CD4-positive, alpha-beta T cell (primary cell): ENCODE measurements around the gene PSMD9. TPM values are rescaled to one million over a fixed set of nuclear protein-coding genes. Genes with fewer than 3 reads are reported as not detected.
A peak's percentile ranks its signal among the peaks of the same experiment; 100 is the strongest.
"Not testable (repeated sequence)": the region's sequence is repeated elsewhere in the genome, so short reads cannot be mapped to it uniquely, and the experiment has no call there.

ENCODE experiments used
- ATAC-seq: fragments of 200-7000 bp; cut with Tn5 transposase; one replicate; pipeline ENCODE4 v1.10.0; 2022; ENCODE audit warnings: mild to moderate bottlenecking; ENCODE audit not compliant: poor library complexity
- CTCF ChIA-PET: fragments of 350-600 bp; sonication (Branson Sonifier 250); formaldehyde crosslinking; loops from one replicate; lab custom pipeline; 2021; ENCODE audit warnings: antibody characterized with exemption, inconsistent platforms; lab: Charles Lee
- POLR2A ChIA-PET: fragments of 350-600 bp; sonication (Branson Sonifier 250); formaldehyde crosslinking; loops from one replicate; lab custom pipeline; 2021; ENCODE audit warnings: antibody characterized with exemption, inconsistent platforms; lab: Charles Lee
- DNase-seq, 14 experiments: peaks; one replicate each; pipeline ENCODE4 v3.0.0-alpha.2; 2013 to 2020; ENCODE audit warnings: mixed read lengths in 2 of 14
- H3K27ac ChIP-seq, 2 donors: one replicate each; pipeline versions ENCODE4 v1.5.1 to v1.7.0; 2013; ENCODE audit warnings: low read length in 2 of 2, low read depth in 1 of 2, mild to moderate bottlenecking in 1 of 2
- H3K27me3 ChIP-seq, 2 experiments: 1 replicate in 1 of 2; 2 replicates in 1 of 2; pipeline versions ENCODE4 v1.6.1 to v1.7.0; 2013; ENCODE audit warnings: low read length in 2 of 2, control low read depth in 1 of 2, mild to moderate bottlenecking in 1 of 2, moderate library complexity in 1 of 2; ENCODE audit not compliant: insufficient read depth in 2 of 2, control insufficient read depth in 1 of 2
- H3K36me3 ChIP-seq: one replicate; pipeline ENCODE4 v1.6.1; 2013; ENCODE audit warnings: low read length, control low read depth; ENCODE audit not compliant: insufficient read depth
- H3K4me1 ChIP-seq: one replicate; pipeline ENCODE4 v1.6.1; 2013; ENCODE audit warnings: low read length, control low read depth; ENCODE audit not compliant: insufficient read depth
- H3K4me3 ChIP-seq: one replicate; pipeline ENCODE4 v1.5.1; 2013; ENCODE audit warnings: mild to moderate bottlenecking, low read length, moderate library complexity
- H3K9me3 ChIP-seq, 2 experiments: 1 replicate in 1 of 2; 2 replicates in 1 of 2; pipeline versions ENCODE4 v1.6.1 to v1.7.0; 2013; ENCODE audit warnings: low read length in 2 of 2, mild to moderate bottlenecking in 2 of 2, control low read depth in 1 of 2, moderate library complexity in 1 of 2; ENCODE audit not compliant: control insufficient read depth in 1 of 2, insufficient read depth in 1 of 2
- H3K27ac Mint-ChIP-seq: one replicate; pipeline ENCODE4 v1.8.0; 2020; ENCODE audit warnings: mixed read lengths
- H3K27me3 Mint-ChIP-seq: one replicate; pipeline ENCODE4 v1.8.0; 2021; ENCODE audit warnings: mixed read lengths
- H3K36me3 Mint-ChIP-seq: one replicate; pipeline ENCODE4 v1.8.0; 2021; ENCODE audit warnings: low read depth, mixed read lengths
- H3K4me1 Mint-ChIP-seq: one replicate; pipeline ENCODE4 v1.8.0; 2021; ENCODE audit warnings: low read depth, mixed read lengths
- H3K4me3 Mint-ChIP-seq: one replicate; pipeline ENCODE4 v1.8.0; 2020; ENCODE audit warnings: mild to moderate bottlenecking, mixed read lengths
- H3K9me3 Mint-ChIP-seq: one replicate; pipeline ENCODE4 v1.8.0; 2020; ENCODE audit warnings: mixed read lengths
- CTCF ChIP-seq: fragments of 200-600 bp; IDR thresholded peaks from one replicate; pipeline ENCODE4 v1.8.0; 2022; ENCODE audit warnings: antibody characterized with exemption, mild to moderate bottlenecking
- intact Hi-C, 2 experiments: fragments of 100-400 bp; cut with DNase I in 1 of 2; cut with micrococcal nuclease in 1 of 2; formaldehyde crosslinking; loops; one replicate each; pipeline versions ENCODE4 v1.15.1 to v1.9.0; 2023 to 2025; cut with DNase I, micrococcal nuclease
- total RNA-seq, 174 experiments: library from RNA in 2 of 174; stranded (reverse) in 2 of 174; gene quantifications; one replicate each; pipeline ENCODE4 v1.2.3 and lab custom pipeline; 2021 to 2026

Gene PSMD9
- total RNA-seq, 2 experiments from 2014 or later: 29.5 to 31.8 TPM

DNA sequence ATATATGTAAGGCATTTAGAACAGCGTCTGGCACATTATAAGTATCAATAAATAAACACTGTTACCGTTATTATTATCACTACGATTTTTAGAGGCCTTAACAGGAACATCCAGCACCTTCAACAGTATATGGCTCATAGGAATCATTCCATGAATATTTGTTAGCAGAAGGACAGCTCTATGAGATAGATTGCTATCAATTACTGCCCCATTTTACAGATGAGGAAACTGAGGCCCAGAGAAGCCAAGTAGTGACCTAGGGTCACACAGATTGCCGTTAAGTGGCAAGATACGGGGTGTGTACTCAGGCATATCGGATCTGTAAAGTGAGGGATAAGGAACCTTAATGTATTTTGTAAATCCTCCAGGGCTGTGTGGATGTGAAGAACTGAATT, 510 bp upstream of the PSMD9 start:
- peaks cover 26% of the 10 kb centered on the region for H3K36me3 Mint-ChIP-seq
- DNase-seq (no peak), ATAC-seq (no peak)
- no peaks in the 10 kb centered on the region for H3K27me3 Mint-ChIP-seq
- Histone ChIP-seq H3K4me3 (peak overlapping the region; percentile 96), H3K4me1 (peaks cover 33% of the 10 kb centered on the region), H3K27me3 (no peaks in the 10 kb centered on the region), H3K27ac (peak overlapping the region; percentile 59 to 86), H3K36me3 (peaks cover 4% of the 10 kb centered on the region), H3K9me3 (no peaks in the 10 kb centered on the region)
- H3K9me3 Mint-ChIP-seq: no peaks in the 10 kb centered on the region
- H3K27ac Mint-ChIP-seq: peak overlapping the region; percentile 96
- H3K4me3 Mint-ChIP-seq: peak overlapping the region; percentile 96
- intact Hi-C loops: loop anchor here (1.0 to 5.0 kb wide), 12 partner anchors 29 to 536 kb away; partner anchors contain the start of genes TMEM120B (in 2 of the 2) and ANAPC5 (in 1 of the 2)
- ChIA-PET POLR2A (interaction anchor here (0.6 to 3.0 kb wide), 23 partner anchors 10 to 1359 kb away, joined by 3 to 62 read pairs (median 4); partner anchors contain the start of genes CFAP251, COQ5, DIABLO and KNTC1), CTCF (interaction anchor here (0.7 to 4.3 kb wide), 19 partner anchors 8 to 350 kb away, joined by 3 to 46 read pairs (median 5); partner anchors contain the start of genes CFAP251, RHOF, SETD1B and TMEM120B)
- no peak for TF ChIP-seq CTCF
- H3K4me1 Mint-ChIP-seq: peaks cover 27% of the 10 kb centered on the region

GRCh38 chr12:121889274-121889624, 659 bp downstream of the PSMD9 start:
- ATAC-seq (no peak), DNase-seq (no peak)
- Histone ChIP-seq H3K4me1 (peaks cover 44% of the 10 kb centered on the region), H3K4me3 (peak overlapping the region; percentile 96), H3K27ac (peak overlapping the region; percentile 86 to 97), H3K9me3 (no peaks in the 10 kb centered on the region), H3K36me3 (peaks cover 8% of the 10 kb centered on the region), H3K27me3 (no peaks in the 10 kb centered on the region)
- Mint-ChIP-seq H3K36me3 (peaks cover 36% of the 10 kb centered on the region), H3K4me1 (peaks cover 37% of the 10 kb centered on the region), H3K27ac (peak overlapping the region; percentile 96), H3K4me3 (peak overlapping the region; percentile 96), H3K27me3 (no peaks in the 10 kb centered on the region), H3K9me3 (no peaks in the 10 kb centered on the region)
- no peak for TF ChIP-seq CTCF
- intact Hi-C loops: loop anchor here (2.0 to 5.0 kb wide), 10 partner anchors 28 to 537 kb away; partner anchors contain the start of genes TMEM120B (in 2 of the 2) and ANAPC5 (in 1 of the 2)
- ChIA-PET CTCF (interaction anchor here (0.8 to 4.3 kb wide), 7 partner anchors 29 to 351 kb away, joined by 3 to 46 read pairs (median 8); partner anchors contain the start of genes CFAP251 and RHOF), POLR2A (interaction anchor here (1.5 to 3.0 kb wide), 7 partner anchors 29 to 337 kb away, joined by 7 to 62 read pairs (median 10); partner anchors contain the start of genes CFAP251, DIABLO, ORAI1 and RHOF)

DNA sequence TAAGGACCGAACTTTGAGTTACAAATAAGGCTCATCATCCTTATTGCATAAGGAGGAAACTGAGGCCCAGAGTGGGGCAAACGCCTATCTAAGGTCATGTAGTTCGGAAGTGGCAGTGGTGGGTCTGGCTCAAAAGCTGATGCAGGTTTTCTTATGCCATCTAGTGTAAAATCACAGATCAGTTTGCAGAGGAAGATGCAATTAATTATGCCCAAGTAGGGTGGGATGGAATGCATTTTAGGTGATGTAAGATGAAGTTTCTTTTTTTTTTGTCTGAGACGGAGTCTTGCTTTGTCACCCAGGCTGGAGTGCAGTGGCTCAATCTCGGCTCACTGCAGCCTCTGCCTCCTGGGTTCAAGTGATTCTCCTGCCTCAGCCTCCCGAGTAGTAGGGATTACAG, 1.1 kb downstream of the PSMD9 start:
- not testable (repeated sequence) for H3K9me3 Mint-ChIP-seq, H3K27me3 ChIP-seq, H3K9me3 ChIP-seq, ATAC-seq, H3K27me3 Mint-ChIP-seq, DNase-seq
- Mint-ChIP-seq H3K36me3 (peaks cover 40% of the 10 kb centered on the region), H3K27ac (peak overlapping the region; percentile 96), H3K4me3 (peak overlapping the region; percentile 96), H3K4me1 (peaks cover 42% of the 10 kb centered on the region)
- ChIA-PET POLR2A (interaction anchor here (1.7 to 3.0 kb wide), 6 partner anchors 29 to 336 kb away, joined by 7 to 62 read pairs (median 12); partner anchors contain the start of genes CFAP251, DIABLO, ORAI1 and RHOF), CTCF (interaction anchor here (1.6 to 4.3 kb wide), 5 partner anchors 29 to 95 kb away, joined by 4 to 46 read pairs (median 9); partner anchors contain the start of genes CFAP251 and RHOF)
- H3K4me3 ChIP-seq: peak overlapping the region; percentile 96
- intact Hi-C loops: loop anchor here (2.0 to 5.0 kb wide), 10 partner anchors 27 to 537 kb away; partner anchors contain the start of genes TMEM120B (in 2 of the 2) and ANAPC5 (in 1 of the 2)
- peak overlapping the region; percentile 86 to 97 for H3K27ac ChIP-seq
- peaks cover 45% of the 10 kb centered on the region for H3K4me1 ChIP-seq
- H3K36me3 ChIP-seq: peaks cover 12% of the 10 kb centered on the region
